ENCODE results near the gene THEMIS.
A peak's percentile ranks its signal among the peaks of the same experiment; 100 is the strongest.
"Not testable (repeated sequence)": the region's sequence is repeated elsewhere in the genome, so short reads cannot be mapped to it uniquely, and the experiment has no call there.

Gene THEMIS

GRCh38 chr6:127690092-127690491, 210.8 kb downstream of the THEMIS start:
- H3K4me3 ChIP-seq (replicated peaks; ENCODE audit: low read depth, low read length): no peak overlapping the region
- DNase-seq (ENCODE audit: extremely low read depth, low read depth): peak; percentile 6
- peak; percentile 43 for TF ChIP-seq CTCF (IDR thresholded peaks at IDR 0.05; ENCODE audit: low read depth, low read length, missing control alignments)

GRCh38 chr6:127687490-127687889, 213.4 kb downstream of the THEMIS start:
- not testable (repeated sequence) for DNase-seq (ENCODE audit: extremely low read depth, low read depth); H3K4me3 ChIP-seq (replicated peaks; ENCODE audit: low read depth, low read length)

- no peak for TF ChIP-seq CTCF (IDR thresholded peaks at IDR 0.05; ENCODE audit: low read depth, low read length, missing control alignments)
- H3K4me3 ChIP-seq (replicated peaks; ENCODE audit: low read depth, low read length): no peak overlapping the region
- DNase-seq (ENCODE audit: extremely low read depth, low read depth): no peak
Measured at GRCh38 chr6:127686084-127686483, 214.8 kb downstream of the THEMIS start.

GRCh38 chr6:127684501-127684900, 216.4 kb downstream of the THEMIS start:
- H3K4me3 ChIP-seq (replicated peaks; ENCODE audit: low read depth, low read length): no peak overlapping the region
- TF ChIP-seq CTCF (IDR thresholded peaks at IDR 0.05; ENCODE audit: low read depth, low read length, missing control alignments): no peak
- no peak for DNase-seq (ENCODE audit: extremely low read depth, low read depth)
